Glomerular endothelial cell (primary cell): ENCODE data around the gene KRTAP5-2. TPM values are rescaled to one million over a fixed set of nuclear protein-coding genes. Genes with fewer than 3 reads are reported as not detected.
"Not testable (repeated sequence)": the region's sequence is repeated elsewhere in the genome, so short reads cannot be mapped to it uniquely, and the experiment has no call there.

Source experiments
- DNase-seq: peaks from one replicate; pipeline ENCODE4 v3.0.0-alpha.2; 2011; ENCODE audit warnings: low read depth, low spot score; ENCODE audit errors: extremely low read depth
- total RNA-seq: library from RNA; depleted of rRNA; stranded (reverse); fragments of >200 nt; gene quantifications from 2 replicates; pipeline ENCODE4 v1.2.3, GENCODE V29; 2015

The KRTAP5-2 gene
- total RNA-seq, 1 donor from 2014 or later, result not detected

DNA sequence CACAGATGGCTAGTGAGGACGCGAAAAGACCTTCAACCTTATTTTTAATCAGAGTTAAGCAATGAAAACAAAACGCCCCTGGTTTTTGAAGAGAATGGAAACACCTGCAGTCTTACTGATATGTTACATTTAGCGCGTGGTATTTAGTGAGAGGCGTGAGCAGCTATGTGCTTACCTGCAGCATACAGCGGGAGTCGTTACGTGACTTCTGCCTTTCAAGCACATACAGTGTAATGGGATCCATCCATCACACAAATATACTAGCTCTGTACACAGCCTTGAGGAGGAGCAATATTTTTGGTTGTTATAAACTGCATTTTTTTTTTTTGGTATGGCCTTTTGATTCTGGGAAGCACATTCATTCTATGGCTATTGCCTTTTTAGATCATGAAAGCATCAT lies 5.5 kb downstream of the KRTAP5-2 start:
- no peak for DNase-seq

DNA sequence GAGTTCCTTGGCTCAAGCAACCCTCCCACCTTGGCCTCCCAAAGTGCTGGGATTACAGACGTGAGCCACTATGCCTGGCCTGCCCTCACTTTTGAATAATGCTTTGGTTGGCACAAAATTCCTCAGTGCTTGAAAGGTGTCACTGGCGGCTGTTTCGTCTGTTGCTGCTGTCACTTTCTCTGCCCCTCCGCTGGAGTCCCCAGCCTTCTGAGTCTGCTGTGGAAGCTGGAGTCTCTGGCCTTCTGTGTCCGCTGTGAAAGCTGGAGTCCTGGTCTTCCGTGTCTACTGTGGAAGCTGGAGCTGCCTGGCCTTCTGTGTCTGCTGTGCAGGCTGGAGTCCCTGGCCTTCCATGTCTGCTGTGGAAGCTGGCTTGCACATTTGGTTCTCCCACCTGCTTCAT lies 8.1 kb downstream of the KRTAP5-2 start:
- DNase-seq, result no peak

DNA sequence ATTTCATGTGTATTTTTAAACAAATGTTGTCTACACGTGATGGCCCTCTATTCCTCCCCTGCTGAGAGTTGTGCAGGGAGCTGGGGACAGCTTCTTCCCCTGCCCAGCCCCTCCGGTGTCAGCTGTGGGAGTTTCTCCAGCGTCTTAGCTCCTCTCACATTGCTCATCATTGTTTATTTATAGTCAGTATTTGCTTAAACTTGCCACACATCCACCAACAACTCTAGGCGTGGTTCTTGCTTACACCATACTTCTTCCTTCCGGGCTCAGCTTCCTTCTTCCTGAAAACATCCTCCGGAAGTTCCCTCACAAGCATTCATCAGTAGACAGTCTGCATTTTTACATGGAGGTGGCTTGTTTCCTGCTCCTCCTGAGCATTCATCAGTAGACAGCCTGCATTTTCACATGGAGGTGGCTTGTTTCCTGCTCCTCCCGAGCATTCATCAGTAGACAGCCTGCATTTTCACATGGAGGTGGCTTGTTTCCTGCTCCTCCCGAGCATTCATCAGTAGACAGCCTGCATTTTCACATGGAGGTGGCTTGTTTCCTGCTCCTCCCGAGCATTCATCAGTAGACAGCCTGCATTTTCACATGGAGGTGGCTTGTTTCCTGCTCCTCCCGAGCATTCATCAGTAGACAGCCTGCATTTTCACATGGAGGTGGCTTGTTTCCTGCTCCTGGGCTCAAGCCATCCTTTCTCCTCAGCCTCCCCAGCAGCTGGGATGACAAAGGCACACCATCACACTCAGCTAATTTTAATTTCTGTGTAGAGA lies 8.7 kb downstream of the KRTAP5-2 start:
- DNase-seq, result not testable (repeated sequence)

DNA sequence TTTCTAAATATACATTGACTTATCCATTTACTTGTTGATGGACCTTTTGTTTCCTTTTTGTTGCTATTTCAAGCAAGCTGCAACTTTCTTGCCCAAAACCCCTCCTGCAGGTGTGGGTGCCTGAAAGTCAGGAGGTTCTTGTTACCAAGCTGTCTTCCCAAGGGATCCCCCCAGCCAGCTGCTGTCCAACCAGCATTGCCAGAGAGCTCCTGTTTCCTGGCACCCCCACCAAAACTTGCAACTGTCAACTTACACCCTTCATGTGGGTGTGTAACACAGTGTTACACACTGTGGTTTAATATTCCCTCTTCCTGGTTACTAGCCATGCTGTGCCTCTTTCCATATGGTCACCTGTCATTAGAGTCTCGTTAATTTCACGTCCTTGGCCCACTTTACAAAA lies 11.4 kb downstream of the KRTAP5-2 start:
- DNase-seq, result no peak

DNA sequence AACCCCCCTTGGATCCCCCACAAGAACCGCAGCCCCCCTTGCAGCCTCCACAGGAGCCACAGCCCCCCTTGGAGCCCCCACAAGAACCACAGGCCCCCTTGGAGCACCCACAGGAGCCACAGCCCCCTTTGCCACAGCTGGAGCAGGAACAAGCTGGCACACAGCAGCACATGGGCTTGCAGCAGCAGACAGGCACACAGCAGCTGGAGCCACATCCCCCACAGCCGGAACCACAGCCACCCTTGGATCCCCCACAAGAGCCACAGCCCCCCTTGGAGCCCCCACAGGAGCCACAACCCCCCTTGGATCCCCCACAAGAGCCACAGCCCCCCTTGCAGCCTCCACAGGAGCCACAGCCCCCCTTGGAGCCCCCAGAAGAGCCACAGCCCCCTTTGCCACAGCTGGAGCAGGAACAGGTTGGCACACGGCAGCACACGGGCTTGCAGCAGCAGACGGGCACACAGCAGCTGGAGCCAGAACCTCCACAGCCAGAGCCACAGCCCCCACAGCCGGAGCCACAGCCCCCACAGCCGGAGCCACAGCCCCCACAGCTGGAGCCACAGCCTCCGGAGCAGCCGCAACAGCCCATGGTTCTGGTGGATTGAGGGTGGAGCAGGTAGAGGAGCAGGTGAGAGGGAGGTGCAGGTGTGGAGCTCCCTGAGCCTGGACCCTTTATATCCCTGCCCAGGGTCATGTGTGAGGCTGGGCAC lies 13.3 kb downstream of the KRTAP5-2 start, which contains the start of gene KRTAP5-1:
TSS of gene KRTAP5-1 (minus strand) at position 623 of the 710 bp plus-strand sequence. CDS start at position 589, 34 bp downstream.
- not testable (repeated sequence) for DNase-seq

DNA sequence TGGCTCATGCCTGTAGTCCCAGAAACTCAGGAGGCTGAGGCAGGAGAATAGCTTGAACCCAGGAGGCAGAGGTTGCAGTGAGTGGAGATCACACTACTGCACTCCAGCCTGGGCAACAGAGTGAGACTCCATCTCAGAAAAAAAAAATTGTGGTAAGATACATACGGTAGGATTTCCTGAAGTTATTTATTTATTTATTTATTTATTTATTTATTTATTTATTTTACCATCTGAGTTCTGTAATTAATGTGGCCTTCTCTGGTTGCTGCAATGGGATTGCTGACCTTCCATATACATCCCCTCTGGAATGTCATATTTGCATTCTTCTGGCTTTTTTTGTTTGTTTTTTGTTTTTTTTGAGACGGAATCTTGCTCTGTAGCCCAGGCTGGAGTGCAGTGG lies 15.2 kb downstream of the KRTAP5-2 start:
- not testable (repeated sequence) for DNase-seq

DNA sequence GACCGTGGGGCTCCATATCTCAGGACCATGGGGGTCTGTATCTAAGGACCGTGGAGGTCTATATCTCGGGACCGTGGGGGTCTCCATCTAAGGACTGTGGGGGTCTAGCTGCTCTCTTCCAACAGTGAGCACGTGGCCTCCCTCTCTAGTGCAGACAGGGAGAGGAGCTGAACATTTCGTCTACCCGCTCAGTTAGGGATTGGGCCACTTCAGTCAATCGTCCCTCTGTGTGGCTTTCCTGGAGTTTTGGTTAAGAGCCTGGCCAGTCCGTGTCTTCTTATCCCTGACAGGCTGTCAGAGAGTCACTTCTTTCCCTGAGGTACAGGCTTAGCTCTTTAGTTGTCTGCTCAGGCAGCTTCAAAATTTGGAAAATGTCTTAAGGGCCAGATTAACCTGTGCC lies 16.1 kb downstream of the KRTAP5-2 start:
- DNase-seq, result no peak

DNA sequence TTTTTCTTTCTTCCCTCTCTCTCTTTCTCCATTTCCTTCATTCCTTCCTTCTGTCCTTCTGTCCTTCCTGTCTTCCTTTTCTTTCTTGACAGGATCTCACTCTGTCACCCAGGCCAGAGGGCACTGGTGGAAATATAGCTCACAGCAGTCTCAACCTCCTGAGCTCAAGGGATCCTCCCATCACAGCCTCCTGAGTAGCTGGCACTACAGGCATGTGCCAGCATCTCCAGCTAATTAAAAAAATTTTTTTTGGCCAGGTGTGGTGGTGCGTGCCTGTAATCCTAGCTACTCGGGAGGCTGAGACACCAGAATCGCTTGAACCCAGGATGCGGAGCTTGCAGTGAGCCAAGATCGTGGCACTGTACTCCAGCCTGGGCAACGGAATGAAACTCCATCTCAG lies 21.3 kb downstream of the KRTAP5-2 start:
- DNase-seq, result no peak

DNA sequence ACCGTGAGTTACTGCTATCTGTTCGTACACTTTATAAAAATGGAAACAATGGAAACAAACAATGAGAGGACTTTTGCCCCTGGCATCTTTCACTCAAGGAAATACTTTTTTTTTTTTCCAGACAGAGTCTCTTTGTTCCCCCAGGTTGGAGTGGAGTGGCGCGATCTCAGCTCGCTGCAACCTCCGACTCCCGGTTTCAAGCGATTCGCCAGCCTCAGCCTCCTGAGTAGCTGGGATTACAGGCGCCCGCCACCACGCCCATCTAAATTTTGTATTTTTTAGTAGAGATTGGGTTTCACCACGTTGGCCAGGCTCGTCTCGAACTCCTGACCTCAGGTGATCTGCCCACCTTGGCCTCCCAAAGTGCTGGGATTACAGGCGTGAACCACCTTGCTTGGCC lies 22.3 kb downstream of the KRTAP5-2 start:
- not testable (repeated sequence) for DNase-seq

DNA sequence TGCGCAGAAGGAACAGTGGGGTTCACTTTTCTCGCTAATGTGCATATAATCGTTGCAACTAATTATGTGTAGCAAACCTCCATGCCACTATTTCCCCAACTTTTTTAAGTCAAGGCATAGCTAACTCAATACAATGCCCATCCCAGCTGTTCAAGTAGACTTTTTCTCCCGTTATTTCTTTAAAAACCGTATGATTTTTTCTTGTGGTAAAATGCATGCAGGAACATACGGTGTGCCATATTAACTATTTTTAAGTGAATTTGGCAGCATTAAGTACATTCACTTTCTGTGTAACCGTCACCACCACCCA lies 23.2 kb downstream of the KRTAP5-2 start:
- no peak for DNase-seq

DNA sequence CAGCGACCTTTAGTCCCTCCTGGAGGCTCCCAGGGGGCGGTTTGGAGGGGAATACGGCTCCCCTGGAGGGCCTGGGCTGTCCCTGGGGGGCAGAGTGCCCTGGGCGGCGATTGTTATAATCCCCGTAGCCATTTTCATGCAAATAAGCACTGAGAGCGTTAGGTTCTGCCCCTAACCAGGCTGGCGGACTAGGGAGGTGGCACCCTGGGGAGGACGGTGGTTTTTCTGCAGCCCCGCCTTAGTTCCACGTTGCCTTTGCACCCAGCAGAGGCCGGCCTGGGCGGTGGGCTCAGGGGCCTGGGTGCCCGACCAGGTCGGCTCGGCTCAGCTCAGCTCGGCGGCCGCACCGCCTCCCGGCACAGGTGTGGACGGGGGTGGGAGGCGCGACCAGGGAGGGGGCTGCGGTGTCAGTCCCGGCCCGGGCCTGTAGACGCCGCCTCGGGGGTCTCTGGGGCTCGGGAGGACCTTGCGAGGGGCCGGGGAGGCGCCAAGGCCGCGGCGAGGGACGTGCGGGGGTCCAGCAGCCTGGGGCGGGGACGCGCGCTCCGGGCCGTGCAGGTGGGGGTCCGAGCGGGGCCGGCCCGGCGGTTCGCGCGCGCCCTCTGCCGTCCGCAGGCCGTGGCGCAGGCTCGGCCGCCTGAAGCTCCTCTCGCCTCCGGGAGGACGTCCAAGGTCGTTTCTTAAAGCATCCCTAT lies 23.7 kb downstream of the KRTAP5-2 start:
- DNase-seq, result no peak

DNA sequence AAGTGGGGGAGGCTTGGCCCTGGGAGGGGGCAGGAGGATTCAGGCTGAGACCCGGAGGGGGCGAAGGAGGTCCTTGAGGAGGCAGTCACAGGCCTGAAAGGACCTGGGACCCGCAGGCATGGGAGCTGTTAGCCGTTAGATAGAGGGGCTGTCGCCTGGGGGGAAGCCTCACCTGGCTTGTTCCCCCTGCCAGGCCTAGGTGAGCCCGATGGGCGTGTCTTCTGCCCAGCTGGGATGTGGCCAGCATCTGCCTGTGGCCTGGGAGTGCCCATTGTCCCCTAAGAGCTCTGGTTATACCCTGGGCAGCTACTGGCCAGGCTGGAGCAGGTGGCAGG lies 24.2 kb downstream of the KRTAP5-2 start:
- DNase-seq, result no peak

DNA sequence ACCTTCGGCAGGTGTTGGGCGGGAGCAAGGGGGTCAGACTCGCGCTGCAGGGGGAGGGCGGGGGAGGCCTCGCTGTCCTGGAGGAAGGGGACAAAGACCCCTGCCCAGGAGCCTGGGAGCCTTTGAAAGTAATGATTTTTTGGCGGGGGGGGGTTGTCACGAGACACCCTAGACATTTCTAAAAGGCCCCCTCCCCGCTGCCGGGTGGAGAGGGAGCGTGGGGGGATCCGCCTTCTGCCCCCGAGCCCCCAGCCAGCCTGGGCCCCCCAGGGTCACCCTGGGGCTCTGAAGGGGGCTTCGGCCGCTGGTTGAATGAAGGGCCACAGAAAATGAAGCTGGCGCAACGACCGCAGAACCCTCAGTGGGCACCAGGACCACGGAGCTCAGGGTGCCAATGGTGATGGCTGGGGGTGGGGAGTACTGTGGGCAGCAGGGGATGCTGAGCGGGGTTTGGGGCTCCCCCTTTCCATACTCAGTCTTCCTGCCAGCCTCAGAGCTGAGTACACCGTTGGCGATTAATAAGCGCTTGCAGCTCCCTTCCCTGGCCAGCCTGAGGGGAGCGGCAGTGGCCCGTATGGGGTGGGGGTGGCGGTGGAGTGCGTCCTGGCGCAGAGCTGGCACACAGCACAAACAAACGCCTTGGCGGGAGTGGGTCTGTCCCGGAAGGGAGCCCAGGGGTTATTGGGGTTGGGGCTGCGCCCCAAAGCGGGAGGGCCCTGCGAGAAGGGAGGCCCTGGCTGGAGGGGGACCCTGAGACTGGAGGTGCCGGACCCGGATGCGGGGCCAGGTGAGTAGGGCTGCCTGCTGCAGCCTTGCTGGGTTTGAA lies 24.8 kb downstream of the KRTAP5-2 start:
- no peak for DNase-seq

DNA sequence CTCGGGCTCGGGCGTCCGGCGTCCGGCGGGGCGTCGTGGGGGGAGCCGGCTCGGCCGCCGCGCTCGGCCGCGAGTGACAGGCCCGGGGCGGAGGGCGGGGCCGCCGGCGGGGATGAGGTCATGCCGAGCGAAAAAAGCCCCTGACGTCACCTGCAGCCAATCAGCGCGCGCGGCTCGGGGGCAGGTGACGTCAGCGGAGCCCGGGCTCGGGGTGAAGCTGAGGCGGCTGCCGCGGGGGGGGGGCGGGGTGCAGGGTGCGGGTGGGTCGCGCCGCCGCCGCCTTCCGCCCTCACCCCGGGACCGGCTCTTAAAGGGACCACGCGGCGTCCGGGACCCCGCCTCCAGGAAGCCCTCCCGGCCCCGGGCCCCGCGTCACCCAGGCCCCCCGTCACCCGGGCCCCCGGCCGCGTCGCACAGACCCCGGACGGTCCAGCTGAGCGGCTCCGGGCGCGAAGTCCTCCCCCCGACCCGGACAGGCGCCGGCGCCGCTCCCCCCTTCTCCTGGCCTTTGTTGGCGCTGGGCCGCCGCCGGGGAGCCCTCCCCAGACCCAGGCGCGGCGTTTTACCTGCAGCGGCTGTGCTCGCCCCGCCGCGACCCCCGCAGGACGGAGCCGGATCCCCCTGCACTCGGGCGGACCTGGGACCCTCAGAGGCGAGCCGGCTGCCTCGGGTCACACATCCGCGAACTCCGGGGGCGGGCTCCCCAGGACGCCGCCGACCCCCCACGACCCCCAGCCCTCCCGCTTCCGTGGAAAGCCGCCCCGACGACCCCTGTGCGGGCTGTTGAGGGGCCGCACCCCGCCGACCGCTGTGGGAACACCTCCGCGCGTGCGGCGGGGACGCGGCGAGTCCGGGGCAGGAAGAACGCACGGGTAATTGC lies 25.7 kb downstream of the KRTAP5-2 start, which contains the start of gene DUSP8:
TSS of gene DUSP8 (minus strand) at position 75 of the 880 bp plus-strand sequence. CDS start 6,445 bp downstream, outside the sequence.
- DNase-seq, result no peak

DNA sequence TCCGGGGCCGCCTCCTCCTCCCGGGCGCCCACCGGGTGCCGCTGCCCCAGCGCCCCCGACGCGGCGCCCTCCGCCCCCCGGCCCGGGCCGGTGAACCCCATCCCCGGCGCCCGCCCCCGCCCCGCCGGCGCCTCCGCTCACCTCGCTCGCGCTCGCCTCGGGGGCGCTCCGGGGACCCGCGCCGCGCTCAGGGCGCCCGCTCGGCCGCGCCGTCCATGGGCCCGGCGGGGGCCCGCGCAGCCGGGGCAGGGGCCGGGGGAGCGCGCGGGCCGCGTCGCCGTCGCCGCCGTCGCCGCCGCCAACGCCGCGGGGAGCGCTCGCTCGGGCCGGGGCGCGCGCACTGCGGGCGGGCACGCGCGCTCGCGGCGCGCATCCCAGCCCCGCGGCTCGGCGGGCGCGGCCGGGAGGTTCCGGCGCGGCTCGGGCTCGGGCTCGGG lies 26.3 kb downstream of the KRTAP5-2 start:
- no peak for DNase-seq

DNA sequence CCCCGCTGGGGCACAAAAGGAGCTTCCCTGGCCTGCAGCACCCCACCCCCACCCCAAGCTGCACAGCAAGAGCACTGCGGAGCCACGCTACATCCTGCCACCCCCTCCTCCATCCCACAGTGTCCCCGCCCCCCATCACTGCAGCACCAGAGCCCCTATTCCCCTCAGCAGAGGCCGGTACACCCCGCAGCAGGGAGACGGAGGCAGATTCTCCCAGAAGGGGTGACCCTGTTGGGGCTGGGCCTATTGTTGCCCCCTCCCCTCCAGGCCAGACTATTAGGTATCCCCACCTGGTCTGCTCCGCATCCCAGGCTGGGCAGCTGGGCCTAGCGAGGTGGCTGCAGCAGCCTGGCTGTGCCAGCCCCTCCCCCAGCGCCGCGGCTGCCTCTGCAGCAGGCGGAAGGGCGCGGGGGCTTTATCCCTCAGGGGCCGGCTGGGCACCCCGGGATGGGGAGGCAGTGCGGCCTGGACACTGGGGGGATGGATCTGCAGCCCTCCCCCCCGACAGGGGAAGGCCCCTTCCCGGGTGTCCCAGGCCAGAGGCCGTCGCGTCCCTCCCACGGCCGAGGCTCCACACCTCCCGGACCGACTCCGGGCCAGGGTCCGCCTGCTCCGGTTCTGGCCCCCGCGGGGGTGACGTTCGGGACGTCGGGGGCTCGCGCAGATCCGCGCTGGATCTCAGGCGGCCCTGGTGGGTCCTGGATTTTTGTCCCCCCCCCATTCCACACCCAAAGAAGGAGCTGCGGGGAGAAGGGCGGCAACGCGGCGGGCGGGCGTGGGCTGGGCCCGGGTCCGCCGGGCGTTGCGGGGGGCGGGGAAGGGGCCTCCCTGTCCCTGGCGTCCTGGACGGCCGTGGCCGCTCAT lies 27.0 kb downstream of the KRTAP5-2 start:
- DNase-seq, result no peak

DNA sequence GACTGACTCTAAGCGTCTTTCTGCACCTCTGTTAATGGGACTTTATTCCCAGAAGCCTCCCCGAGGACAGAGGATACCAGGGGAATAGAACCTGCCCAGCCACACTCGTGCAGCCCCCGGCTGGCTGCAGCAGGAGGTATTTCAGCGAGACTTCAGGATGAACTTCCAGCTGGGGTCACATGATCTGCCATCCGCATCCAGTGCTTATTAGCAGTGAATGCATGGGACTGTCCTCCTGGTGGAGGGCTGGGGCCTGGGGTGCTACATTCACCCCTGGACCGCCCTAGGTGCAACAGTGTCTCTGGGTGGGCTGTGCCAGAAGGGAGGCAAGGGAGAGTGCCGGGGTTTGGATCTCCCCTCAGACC lies 27.6 kb downstream of the KRTAP5-2 start:
- no peak for DNase-seq

DNA sequence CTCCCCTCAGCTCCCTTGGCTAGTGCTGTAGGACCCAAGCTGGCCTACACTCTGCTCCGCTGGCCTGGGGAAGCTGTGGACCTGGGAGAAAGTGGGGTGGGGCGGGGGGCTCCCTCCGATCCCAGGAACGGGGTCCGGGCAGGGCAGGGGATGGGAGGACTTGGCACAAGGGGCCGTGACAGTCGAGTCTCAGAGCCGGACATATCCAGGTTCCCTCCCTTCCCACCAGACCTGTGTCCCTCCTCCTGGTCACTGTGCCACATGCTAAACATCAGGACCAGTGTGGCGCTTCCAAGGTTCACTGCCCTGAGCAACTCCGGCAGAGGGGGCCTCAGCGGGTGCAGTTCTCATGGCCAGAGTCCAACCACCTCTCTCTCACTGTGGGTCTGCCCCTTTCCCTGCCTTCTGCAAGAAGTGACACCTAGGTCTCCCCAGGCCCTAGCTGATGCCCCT lies 28.1 kb downstream of the KRTAP5-2 start:
- no peak for DNase-seq

DNA sequence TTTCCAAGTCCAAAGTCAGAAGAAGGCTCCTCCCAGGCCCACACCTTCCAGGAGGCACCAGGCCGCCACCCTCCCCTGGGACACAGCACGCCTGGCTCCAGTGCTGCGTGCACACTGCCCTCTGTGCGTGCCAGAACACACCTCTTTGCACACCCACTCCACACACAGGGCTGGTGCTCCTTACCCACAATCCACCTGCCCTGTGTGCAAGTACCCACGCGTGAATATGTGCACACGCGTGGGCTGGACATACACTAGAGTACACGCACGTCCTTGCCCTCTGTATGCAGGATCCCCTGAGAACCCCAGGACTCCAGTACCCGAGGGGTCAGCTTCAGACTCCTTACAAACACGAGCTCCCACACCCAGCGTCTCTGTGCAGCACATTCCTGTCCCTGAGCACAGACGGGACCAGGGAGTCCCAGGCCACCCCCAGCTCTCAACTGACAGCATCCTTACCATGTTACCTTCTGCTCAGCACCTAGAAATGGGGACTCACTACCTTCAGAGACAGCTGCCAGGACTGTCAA lies 28.8 kb downstream of the KRTAP5-2 start:
- DNase-seq, result no peak
